Epithelial cell of proximal tubule (primary cell): Measurements from ENCODE around the gene ACE. TPM values are rescaled to one million over a fixed set of nuclear protein-coding genes. Genes with fewer than 3 reads are reported as not detected.
"Not testable (repeated sequence)": the region's sequence is repeated elsewhere in the genome, so short reads cannot be mapped to it uniquely, and the experiment has no call there.

ENCODE experiments used
- DNase-seq: peaks from one replicate; pipeline ENCODE4 v3.0.0-alpha.2; 2011; ENCODE audit warnings: low read depth
- H3K4me3 ChIP-seq: 2 replicates; pipeline ENCODE4 v1.5.1; 2011; ENCODE audit warnings: low read depth, mild to moderate bottlenecking, low read length
- CTCF ChIP-seq: conservative IDR thresholded peaks from 2 replicates; pipeline ENCODE4 v1.5.1; 2012; ENCODE audit warnings: low read depth, mild to moderate bottlenecking, low read length
- total RNA-seq: library from RNA; depleted of rRNA; stranded (reverse); fragments of >200 nt; gene quantifications from 2 replicates; pipeline ENCODE4 v1.2.3, GENCODE V29; 2015

Gene ACE
- total RNA-seq, 1 donor from 2014 or later: 1.3 TPM

- no peak for DNase-seq
- H3K4me3 ChIP-seq: no peak overlapping the region
- TF ChIP-seq CTCF: no peak
Measured at GRCh38 chr17:63458478-63458877, 18.4 kb upstream of the ACE start.

GRCh38 chr17:63460018-63460417 lies 16.8 kb upstream of the ACE start:
- no peak for DNase-seq
- TF ChIP-seq CTCF: no peak
- H3K4me3 ChIP-seq: no peak overlapping the region

- no peak overlapping the region for H3K4me3 ChIP-seq
- no peak for TF ChIP-seq CTCF
Measured at GRCh38 chr17:63463771-63464170, 13.1 kb upstream of the ACE start.

GRCh38 chr17:63464691-63465236 lies 12.1 kb upstream of the ACE start:
- TF ChIP-seq CTCF: no peak
- no peak for DNase-seq
- no peak overlapping the region for H3K4me3 ChIP-seq

More at GRCh38 chr17:63463771-63464170, 13.1 kb upstream of the ACE start:
- no peak for DNase-seq

- DNase-seq, H3K4me3 ChIP-seq: not testable (repeated sequence)
Measured at GRCh38 chr17:63468099-63468498, 8.8 kb upstream of the ACE start.

- no peak overlapping the region for H3K4me3 ChIP-seq
- DNase-seq: no peak
- TF ChIP-seq CTCF: no peak
Measured at GRCh38 chr17:63474174-63474573, 2.7 kb upstream of the ACE start.

GRCh38 chr17:63474586-63475460 lies 2.0 kb upstream of the ACE start:
- no peak overlapping the region for H3K4me3 ChIP-seq
- no peak for TF ChIP-seq CTCF
- no peak for DNase-seq
